SK-N-SH treated with all-trans-retinoic acid at 6 μM for 48 hours (cell line): ENCODE results near the gene RTRAF.

Experiments used
- ATAC-seq: fragments of 200-7000 bp; cut with Tn5 transposase; 3 replicates; pipeline ENCODE4 v1.9.1; 2020; ENCODE audit warnings: mild to moderate bottlenecking, moderate library complexity
- ARNTL ChIP-seq: fragments of 450-650 bp; formaldehyde crosslinking; IDR thresholded peaks from 2 replicates; pipeline ENCODE4 v1.5.0; 2020; ENCODE audit warnings: low read depth, mild to moderate bottlenecking, moderate library complexity, borderline replicate concordance
- BACH2 ChIP-seq: fragments of 250-450 bp; sonication (Bioruptor Pico); IDR thresholded peaks from 2 replicates; pipeline ENCODE4 v1.9.0; 2021; ENCODE audit warnings: mild to moderate bottlenecking, borderline replicate concordance
- GLIS3 ChIP-seq: fragments of 250-450 bp; sonication (Bioruptor Pico); IDR thresholded peaks from 2 replicates; pipeline ENCODE4 v1.5.0; 2020; ENCODE audit warnings: mild to moderate bottlenecking, moderate library complexity
- PPARA ChIP-seq: fragments of 250-450 bp; sonication (Bioruptor Pico); IDR thresholded peaks from 2 replicates; pipeline ENCODE4 v1.5.0; 2020; ENCODE audit warnings: mild to moderate bottlenecking, borderline replicate concordance
- RARB ChIP-seq: fragments of 250-450 bp; sonication (Bioruptor Pico); IDR thresholded peaks from 2 replicates; pipeline ENCODE4 v1.8.0; 2021; ENCODE audit warnings: mild to moderate bottlenecking, moderate library complexity
- SNAI2 ChIP-seq: fragments of 250-450 bp; sonication (Bioruptor Pico); IDR thresholded peaks from 2 replicates; pipeline ENCODE4 v1.5.0; 2020; ENCODE audit warnings: mild to moderate bottlenecking, moderate library complexity
- TCF4 ChIP-seq: fragments of 250-450 bp; sonication (Bioruptor Pico); IDR thresholded peaks from 2 replicates; pipeline ENCODE4 v1.8.0; 2021; ENCODE audit warnings: mild to moderate bottlenecking, moderate library complexity, borderline replicate concordance
- TOX ChIP-seq: fragments of 250-450 bp; sonication (Bioruptor Pico); IDR thresholded peaks from 2 replicates; pipeline ENCODE4 v1.8.0; 2021; ENCODE audit warnings: mild to moderate bottlenecking, moderate library complexity, borderline replicate concordance
- ZFP3 ChIP-seq: fragments of 250-450 bp; sonication (Bioruptor Pico); IDR thresholded peaks from 2 replicates; pipeline ENCODE4 v1.5.0; 2020; ENCODE audit warnings: mild to moderate bottlenecking, moderate library complexity
- ZFP30 ChIP-seq: fragments of 450-650 bp; formaldehyde crosslinking; IDR thresholded peaks from 2 replicates; pipeline ENCODE4 v1.5.0; 2022; ENCODE audit warnings: mild to moderate bottlenecking, moderate library complexity
- ZNF565 ChIP-seq: fragments of 450-650 bp; formaldehyde crosslinking; conservative IDR thresholded peaks from 2 replicates; pipeline ENCODE4 v1.5.0; 2020; ENCODE audit warnings: low read depth, mild to moderate bottlenecking, moderate library complexity
- ZNF70 ChIP-seq: fragments of 450-650 bp; formaldehyde crosslinking; IDR thresholded peaks from 2 replicates; pipeline ENCODE4 v1.5.0; 2020; ENCODE audit warnings: mild to moderate bottlenecking, moderate library complexity
- ZNF8 ChIP-seq: fragments of 450-650 bp; formaldehyde crosslinking; IDR thresholded peaks from 2 replicates; pipeline ENCODE4 v1.5.0; 2020; ENCODE audit warnings: mild to moderate bottlenecking, moderate library complexity
- TF ChIP-seq, protein P1 (sequence below): fragments of 250-450 bp; sonication (Bioruptor Pico); IDR thresholded peaks from 2 replicates; pipeline ENCODE4 v1.5.0; 2020; ENCODE audit warnings: mild to moderate bottlenecking, moderate library complexity
- TF ChIP-seq, protein P2 (sequence below): fragments of 250-450 bp; sonication (Bioruptor Pico); IDR thresholded peaks from 2 replicates; pipeline ENCODE4 v1.8.0; 2020; ENCODE audit warnings: mild to moderate bottlenecking, moderate library complexity, borderline replicate concordance
- TF ChIP-seq, protein P3 (sequence below): fragments of 250-450 bp; sonication (Bioruptor Pico); IDR thresholded peaks from 2 replicates; pipeline ENCODE4 v1.5.1; 2021; ENCODE audit warnings: mild to moderate bottlenecking, moderate library complexity
- TF ChIP-seq, protein P4 (sequence below): fragments of 250-450 bp; sonication (Bioruptor Pico); IDR thresholded peaks from 2 replicates; pipeline ENCODE4 v1.8.0; 2021; ENCODE audit warnings: low read depth, mild to moderate bottlenecking, moderate library complexity, borderline replicate concordance
- TF ChIP-seq, protein P5 (sequence below): fragments of 250-450 bp; sonication (Bioruptor Pico); IDR thresholded peaks from 2 replicates; pipeline ENCODE4 v1.5.1; 2020; ENCODE audit warnings: low read depth, mild to moderate bottlenecking, moderate library complexity

Gene RTRAF

DNA sequence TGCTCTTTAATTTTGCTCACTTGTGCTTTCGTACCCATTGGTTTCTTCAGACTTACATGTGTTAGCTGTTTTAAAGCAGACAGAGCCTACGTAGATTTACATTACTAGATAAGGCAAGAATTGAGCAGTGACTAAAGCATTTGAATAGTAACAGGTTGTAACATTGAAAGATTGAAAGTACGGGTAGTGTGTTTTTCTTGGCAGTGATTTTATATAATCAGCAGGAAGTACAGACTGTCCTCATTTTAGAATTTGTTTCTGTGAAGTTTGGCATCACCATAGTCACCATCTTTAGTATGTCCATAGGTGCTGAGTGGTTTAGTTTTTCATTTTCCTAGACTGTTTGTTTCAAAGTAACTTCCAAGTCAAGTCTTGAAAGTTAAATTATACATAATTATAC, 14.0 kb downstream of the RTRAF start (continued):
- TF ChIP-seq, protein P1, sequence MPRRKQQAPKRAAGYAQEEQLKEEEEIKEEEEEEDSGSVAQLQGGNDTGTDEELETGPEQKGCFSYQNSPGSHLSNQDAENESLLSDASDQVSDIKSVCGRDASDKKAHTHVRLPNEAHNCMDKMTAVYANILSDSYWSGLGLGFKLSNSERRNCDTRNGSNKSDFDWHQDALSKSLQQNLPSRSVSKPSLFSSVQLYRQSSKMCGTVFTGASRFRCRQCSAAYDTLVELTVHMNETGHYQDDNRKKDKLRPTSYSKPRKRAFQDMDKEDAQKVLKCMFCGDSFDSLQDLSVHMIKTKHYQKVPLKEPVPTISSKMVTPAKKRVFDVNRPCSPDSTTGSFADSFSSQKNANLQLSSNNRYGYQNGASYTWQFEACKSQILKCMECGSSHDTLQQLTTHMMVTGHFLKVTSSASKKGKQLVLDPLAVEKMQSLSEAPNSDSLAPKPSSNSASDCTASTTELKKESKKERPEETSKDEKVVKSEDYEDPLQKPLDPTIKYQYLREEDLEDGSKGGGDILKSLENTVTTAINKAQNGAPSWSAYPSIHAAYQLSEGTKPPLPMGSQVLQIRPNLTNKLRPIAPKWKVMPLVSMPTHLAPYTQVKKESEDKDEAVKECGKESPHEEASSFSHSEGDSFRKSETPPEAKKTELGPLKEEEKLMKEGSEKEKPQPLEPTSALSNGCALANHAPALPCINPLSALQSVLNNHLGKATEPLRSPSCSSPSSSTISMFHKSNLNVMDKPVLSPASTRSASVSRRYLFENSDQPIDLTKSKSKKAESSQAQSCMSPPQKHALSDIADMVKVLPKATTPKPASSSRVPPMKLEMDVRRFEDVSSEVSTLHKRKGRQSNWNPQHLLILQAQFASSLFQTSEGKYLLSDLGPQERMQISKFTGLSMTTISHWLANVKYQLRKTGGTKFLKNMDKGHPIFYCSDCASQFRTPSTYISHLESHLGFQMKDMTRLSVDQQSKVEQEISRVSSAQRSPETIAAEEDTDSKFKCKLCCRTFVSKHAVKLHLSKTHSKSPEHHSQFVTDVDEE, result no peak
- TF ChIP-seq, protein P2, sequence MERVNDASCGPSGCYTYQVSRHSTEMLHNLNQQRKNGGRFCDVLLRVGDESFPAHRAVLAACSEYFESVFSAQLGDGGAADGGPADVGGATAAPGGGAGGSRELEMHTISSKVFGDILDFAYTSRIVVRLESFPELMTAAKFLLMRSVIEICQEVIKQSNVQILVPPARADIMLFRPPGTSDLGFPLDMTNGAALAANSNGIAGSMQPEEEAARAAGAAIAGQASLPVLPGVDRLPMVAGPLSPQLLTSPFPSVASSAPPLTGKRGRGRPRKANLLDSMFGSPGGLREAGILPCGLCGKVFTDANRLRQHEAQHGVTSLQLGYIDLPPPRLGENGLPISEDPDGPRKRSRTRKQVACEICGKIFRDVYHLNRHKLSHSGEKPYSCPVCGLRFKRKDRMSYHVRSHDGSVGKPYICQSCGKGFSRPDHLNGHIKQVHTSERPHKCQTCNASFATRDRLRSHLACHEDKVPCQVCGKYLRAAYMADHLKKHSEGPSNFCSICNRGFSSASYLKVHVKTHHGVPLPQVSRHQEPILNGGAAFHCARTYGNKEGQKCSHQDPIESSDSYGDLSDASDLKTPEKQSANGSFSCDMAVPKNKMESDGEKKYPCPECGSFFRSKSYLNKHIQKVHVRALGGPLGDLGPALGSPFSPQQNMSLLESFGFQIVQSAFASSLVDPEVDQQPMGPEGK, result no peak
- TF ChIP-seq GLIS3 (CRISPR knock-in tag) (no peak), RARB (no peak), TOX (CRISPR knock-in tag) (no peak), ZNF70 (CRISPR knock-in tag) (no peak), SNAI2 (CRISPR knock-in tag) (no peak)
- TF ChIP-seq, protein P3, sequence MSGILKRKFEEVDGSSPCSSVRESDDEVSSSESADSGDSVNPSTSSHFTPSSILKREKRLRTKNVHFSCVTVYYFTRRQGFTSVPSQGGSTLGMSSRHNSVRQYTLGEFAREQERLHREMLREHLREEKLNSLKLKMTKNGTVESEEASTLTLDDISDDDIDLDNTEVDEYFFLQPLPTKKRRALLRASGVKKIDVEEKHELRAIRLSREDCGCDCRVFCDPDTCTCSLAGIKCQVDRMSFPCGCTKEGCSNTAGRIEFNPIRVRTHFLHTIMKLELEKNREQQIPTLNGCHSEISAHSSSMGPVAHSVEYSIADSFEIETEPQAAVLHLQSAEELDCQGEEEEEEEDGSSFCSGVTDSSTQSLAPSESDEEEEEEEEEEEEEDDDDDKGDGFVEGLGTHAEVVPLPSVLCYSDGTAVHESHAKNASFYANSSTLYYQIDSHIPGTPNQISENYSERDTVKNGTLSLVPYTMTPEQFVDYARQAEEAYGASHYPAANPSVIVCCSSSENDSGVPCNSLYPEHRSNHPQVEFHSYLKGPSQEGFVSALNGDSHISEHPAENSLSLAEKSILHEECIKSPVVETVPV (CRISPR knock-in tag), result no peak

DNA sequence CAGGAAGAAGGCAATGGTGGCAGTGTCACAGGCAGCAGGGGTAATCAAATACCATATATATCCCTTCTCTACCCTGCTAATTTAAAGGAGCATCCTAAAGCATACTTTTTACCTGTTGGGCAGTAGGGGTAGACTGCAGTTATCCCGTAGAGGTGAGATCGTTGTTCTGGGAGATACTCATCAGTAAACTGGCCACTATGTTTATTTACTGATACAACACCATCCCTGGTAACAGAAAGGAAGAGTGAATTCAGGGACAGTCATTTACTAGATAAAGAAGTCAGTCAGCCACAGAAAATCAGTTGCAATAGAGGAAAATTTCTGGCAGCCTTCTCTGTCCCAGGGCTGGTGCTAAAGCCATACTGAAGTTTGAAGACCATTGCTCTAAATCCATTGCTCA, 16.3 kb downstream of the RTRAF start:
- TF ChIP-seq, protein P4, sequence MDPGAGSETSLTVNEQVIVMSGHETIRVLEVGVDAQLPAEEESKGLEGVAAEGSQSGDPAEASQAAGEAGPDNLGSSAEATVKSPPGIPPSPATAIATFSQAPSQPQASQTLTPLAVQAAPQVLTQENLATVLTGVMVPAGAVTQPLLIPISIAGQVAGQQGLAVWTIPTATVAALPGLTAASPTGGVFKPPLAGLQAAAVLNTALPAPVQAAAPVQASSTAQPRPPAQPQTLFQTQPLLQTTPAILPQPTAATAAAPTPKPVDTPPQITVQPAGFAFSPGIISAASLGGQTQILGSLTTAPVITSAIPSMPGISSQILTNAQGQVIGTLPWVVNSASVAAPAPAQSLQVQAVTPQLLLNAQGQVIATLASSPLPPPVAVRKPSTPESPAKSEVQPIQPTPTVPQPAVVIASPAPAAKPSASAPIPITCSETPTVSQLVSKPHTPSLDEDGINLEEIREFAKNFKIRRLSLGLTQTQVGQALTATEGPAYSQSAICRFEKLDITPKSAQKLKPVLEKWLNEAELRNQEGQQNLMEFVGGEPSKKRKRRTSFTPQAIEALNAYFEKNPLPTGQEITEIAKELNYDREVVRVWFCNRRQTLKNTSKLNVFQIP, result no peak
- TF ChIP-seq, protein P2, result no peak
- no peak for TF ChIP-seq ZNF565 (CRISPR knock-in tag)
- no peak for TF ChIP-seq PPARA (CRISPR knock-in tag)
- TF ChIP-seq, all 23 proteins: peak for 0

DNA sequence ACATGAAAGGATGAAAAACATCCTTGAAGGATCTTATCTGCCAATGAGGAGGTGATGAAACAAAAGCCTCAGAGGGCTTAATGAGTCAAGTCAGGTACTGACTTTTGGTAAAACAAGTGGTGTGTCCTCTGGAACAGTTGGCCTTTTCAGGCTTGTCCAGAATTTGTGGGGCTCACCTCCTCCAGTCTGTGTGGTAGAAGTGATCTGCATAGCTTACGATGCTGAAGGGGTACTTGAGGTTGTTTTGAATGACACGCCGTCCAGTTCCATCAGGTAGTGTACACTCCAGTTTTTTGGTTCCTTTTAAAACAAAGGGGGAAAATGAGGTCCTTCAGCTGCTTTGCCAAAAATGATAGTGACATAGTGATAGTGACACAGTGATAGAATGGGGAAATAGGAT, 17.0 kb downstream of the RTRAF start:
- ATAC-seq, result no peak
- TF ChIP-seq, protein P1, result no peak
- no peak for TF ChIP-seq TCF4 (CRISPR knock-in tag)
- TF ChIP-seq, protein P4, result no peak
- TF ChIP-seq ZNF565 (CRISPR knock-in tag), result no peak
- TF ChIP-seq, protein P5, sequence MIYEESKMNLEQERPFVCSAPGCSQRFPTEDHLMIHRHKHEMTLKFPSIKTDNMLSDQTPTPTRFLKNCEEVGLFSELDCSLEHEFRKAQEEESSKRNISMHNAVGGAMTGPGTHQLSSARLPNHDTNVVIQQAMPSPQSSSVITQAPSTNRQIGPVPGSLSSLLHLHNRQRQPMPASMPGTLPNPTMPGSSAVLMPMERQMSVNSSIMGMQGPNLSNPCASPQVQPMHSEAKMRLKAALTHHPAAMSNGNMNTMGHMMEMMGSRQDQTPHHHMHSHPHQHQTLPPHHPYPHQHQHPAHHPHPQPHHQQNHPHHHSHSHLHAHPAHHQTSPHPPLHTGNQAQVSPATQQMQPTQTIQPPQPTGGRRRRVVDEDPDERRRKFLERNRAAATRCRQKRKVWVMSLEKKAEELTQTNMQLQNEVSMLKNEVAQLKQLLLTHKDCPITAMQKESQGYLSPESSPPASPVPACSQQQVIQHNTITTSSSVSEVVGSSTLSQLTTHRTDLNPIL, result no peak
- TF ChIP-seq, protein P2, result no peak
- TF ChIP-seq BACH2 (CRISPR knock-in tag), result no peak
- TF ChIP-seq RARB, result no peak
- TF ChIP-seq ZNF8, result no peak
- TF ChIP-seq ZFP30 (CRISPR knock-in tag), result no peak
- TF ChIP-seq ZFP3 (CRISPR knock-in tag), result no peak
- no peak for TF ChIP-seq ARNTL (CRISPR knock-in tag)

More for the DNA sequence above, 16.3 kb downstream of the RTRAF start:
- ATAC-seq, result no peak
